Stimulated activated CD4-positive, alpha-beta T cell treated with anti-CD3 and anti-CD28 coated beads, Interleukin-15, amount 100 ng/mL, for 1 hour (primary cell): ENCODE measurements around the gene ICA1.

Experiments
- DNase-seq, 2 donors: peaks; one replicate each; pipeline ENCODE4 v3.0.0-alpha.2; 2020; ENCODE audit warnings: low read depth in 1 of 2, low spot score in 1 of 2

Gene ICA1

DNA sequence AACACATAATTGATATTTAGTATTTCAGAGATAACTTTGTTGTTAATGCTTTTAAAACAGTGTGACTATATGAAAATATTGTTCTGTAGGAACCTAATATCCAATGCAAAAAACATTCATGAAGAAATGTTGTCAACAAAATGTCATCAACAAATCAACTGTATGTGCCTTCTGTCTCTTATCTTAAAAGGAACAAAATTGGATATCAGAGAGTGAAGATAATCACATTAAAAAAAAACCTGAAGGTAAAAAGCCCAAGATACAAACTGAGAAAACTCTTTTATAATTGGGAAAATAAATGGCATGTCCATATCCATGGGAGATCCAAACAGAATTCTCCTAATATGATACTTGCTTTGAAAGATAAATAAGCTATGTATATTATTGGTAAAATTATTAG, 33.9 kb downstream of the ICA1 start:
- DNase-seq, result no peak

DNA sequence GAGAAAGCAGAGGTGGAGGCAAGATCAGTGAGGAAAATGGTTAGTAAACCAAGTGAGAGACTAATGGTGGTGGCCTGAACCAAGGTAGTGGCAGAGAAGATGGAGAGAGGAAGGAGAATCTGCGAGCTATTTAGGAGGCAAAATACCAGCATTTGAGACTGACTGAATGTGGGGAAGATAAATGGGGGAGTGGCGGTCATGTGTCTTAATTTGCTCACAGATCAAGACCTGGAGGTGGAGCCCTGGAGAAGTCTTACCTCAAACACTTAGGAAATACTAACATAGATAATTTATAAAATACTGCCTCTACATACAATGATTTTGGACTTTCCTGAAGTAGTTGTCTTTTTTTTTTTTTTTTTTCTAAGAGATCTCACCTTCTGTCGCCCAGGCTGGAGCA, 34.7 kb downstream of the ICA1 start:
- no peak for DNase-seq

DNA sequence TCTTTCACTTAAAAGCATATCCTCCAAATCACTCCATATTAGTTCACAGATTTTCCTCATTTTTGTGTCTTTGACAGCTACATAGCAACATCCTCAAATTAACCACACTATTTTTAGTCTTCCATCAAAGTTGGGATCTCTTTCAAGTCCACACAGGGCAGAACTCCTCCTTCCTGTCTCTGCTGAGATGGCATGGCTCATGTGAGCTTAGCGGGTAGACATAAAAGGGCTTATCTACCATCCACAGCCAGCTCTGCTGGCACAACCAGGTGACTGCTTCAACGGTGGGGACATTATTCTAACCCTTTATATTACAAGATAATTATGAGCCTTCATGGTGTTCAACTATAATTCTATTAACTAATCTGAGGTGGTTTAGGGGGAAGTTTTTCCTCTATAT, 35.5 kb downstream of the ICA1 start:
- no peak for DNase-seq

DNA sequence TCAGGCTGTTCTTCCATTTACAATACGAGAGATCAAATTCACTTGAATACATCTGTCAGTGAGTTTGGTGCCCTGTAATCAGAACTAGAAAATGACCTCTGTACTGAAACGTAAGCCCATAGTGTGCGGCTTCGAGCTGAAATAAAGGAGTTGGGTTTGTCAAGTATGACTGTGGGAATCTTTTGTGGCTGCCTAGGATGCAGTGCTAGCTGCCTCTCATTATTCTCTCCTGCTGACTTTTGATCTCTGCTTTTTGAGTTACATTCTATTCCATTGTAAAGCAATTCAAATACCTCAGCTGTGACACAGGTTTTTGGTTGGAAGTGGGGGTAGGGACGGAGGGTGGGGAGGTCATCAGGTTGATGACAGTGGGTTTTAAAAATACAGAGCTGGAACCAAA, 40.4 kb downstream of the ICA1 start:
- DNase-seq, result no peak

DNA sequence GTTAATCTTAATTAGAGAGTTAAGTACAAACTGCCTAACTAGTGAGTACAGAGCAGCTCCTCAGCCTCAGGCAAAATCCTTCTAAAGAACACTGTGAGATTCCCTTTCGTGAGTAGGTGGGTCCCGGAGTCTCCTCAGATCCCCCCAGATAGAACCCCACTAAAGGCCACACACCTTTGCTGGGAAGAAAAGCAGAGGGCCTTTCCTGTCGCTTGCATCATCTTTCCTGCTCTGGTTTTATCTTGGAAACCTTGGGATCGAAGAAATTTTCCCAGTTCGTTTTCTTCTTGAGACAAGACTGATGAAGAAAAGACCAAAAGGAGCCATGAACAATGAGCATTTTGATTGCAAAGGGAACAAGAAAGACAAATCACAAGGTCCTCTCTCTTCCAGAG, 40.9 kb downstream of the ICA1 start:
- no peak for DNase-seq

DNA sequence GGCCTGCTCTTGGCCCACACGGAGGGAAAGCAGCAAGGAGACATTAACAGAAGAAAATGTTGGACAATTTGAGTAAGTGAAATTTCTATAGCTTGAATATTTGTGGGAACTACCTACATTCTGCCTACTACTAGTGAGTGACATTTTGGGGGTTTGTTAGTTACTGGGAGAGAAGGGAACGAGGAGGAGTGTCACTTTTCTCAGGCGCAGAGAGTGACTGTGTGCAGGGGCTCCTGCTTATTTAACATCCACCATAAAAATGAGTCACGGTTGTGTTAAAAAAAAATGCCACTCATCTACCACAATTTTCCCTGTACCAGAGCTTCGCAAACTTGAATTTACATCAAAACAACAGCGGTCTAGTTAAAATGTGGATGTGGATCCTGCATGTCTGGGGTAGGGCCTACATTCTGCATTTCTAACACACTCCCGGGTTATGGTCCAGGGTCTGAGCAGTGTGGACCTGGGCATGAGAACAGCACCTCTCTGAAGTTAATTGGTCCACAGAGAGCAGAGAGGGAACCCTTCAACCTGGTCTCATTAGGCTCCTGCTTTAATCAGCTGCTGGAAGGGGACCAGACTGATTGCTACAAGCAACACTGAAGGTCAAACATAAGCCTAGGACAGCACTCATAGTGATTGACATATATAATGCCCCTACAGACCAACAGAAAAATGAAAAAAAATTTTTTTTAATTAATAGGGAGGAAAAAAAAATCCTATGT, 41.4 kb downstream of the ICA1 start:
- DNase-seq, result no peak

DNA sequence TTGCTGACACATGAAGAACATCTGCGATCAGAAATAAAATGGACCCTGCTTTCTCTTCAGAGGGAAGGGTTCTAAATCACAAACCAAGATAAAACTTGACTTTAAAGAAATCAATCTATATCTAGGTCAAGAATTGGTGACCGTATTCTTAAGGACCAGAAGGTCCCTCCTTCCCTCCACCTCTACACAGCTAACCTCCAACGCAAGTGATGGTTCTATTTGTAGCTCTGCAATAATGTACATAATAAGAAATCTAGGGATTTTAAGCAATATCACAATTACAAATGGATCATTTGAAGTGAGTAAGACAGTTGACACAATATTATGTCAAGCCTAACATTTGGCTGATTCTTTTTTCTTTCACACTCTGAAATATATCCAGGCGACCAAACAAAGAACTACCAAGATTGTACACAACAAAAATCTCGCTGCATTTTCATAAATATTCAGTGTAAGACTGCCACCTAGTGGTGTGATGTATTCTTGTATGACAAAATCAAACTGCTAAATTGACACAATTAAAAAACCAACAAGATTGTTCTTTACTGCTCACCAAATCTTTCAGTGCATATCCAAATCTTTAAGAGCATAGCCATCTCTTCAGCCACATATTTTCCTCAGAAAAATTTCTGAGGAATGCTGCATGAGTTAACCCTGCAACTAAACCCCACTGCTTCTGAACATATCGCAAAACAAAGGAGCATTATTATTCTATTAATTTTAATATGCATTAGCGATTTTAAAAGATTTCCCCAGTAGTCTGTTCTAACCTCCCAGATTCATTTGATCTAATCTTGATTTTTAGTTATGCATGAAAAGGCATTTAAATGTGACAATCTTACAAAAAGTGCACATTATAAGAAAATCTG, 44.5 kb downstream of the ICA1 start:
- no peak for DNase-seq

DNA sequence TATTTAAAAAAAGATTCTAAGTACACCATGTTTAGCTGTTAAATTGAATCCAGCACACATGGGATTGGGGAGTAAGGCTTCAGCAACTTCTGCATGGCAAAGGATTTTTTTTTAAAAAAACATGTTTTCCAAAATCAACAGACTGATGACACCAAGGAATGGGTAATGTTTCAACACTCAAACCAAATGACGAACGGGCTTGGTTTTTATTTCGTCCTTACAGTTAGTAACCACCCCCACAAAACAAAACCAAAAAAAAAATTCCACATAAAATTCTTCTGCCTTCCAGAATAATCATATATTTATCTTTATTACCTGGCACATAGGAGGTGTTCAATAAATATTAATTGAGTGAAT, 45.7 kb downstream of the ICA1 start:
- no peak for DNase-seq

DNA sequence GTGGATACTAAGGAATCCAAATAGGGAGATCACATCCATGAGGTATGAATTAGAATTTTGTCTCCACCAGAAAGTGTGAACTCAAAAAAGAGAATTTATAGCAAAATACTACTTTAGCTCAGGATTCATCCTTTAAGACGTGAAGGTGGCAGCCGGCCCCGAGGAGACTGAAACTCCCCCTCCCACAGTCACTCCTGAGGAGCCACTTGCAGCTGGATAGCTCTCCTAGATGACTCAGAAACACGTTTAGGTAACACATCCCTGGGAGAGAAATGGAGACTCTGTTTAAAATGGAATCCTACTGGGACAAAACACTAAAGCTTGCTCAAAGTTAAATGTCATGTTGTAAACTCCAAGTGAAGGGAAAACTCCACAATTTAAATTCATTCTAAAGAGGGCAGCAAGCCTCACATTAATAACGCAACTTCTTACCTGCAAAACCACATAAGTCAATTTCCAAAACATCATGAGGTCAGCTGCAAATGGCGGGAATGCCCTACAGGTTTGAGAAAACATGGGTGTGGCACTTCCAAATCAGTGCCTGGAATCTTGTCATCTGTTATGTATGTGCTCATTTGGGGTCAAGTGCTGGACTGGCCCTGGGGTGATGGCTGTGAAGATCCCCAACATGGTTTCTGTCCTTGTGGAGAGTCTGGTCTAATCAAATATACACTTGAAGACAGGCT, 46.2 kb downstream of the ICA1 start:
- DNase-seq, result no peak

DNA sequence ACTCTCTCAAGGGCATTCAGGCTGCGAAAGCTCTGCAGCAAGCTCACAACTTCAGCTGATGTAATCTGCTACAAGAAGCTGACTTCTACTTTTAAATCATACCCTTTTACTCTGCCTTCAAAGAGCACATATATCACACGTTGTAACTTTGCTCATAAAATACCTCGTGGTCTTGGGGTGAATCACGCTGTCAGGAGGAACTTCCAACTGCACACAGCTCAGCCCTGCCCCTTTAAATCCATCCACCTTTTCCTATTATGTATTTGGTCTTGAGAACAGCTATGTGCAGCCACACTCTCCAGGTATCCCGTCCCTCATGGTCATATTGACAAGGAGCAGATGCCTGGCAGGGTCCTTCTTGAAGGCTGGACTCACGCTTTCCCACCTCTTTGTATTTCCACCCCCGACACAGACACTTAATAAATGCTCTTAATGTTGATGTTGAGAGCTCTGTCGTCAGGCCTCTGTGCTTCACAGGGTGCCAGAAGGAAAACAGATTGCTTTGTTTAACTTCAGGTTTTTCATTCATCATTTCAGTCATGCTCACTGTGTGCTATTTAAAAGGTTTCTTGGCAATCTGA, 47.6 kb downstream of the ICA1 start:
- DNase-seq, result no peak

DNA sequence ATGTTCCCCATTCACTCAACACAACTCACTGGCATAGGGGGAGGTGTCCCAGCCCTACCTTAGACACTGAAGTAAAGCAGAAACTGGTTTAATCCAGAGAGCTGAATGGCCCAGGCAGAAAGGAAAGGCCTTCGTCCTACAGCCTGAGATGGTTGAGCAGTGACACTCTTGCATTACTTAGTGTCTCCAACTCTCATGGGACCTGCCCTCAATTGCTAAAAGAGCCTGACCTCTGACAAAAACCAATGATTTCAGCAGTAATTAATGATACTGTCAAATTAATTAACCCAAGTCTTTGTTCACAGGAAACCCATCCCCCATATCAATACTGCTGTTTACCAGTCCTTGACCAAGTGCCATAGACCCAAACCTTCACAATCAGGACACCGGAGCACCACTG, 48.6 kb downstream of the ICA1 start:
- DNase-seq, result no peak

DNA sequence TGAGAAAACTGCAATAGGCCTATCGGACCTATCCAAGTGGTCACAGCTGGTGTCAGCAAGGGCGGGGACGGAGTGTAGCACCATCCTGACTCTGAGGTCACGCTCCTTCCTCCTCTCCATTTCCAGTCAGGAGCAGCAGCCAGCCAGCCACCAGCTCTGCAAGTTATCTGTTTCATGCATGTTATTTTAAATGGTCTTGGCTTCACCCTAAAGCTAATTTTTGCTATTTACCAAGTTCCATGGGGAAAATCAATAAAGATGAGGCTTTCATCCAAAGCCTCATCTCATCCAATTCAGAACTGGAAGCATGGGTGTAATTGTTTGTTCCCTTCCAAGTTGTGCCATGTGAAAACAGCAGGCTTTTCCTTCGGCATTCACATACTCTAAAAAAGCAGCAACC, 49.3 kb downstream of the ICA1 start:
- DNase-seq, result no peak

DNA sequence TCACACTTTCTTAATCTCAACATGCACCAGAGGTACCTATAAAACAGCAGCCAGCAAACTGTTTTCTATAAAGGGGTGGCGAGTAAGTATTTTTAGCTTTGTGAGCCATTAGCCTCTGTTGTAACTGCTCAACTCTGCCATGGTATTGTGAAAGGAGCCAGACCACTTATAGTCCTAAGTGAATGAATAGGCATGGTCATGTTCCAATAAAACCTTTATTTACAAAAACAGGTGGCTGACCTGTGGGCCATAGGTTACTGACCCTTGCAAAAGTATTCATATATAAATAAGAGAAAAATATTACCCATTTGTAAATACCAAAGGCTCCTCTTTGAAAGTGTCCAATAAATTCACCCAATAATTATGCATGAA, 50.3 kb downstream of the ICA1 start:
- no peak for DNase-seq

DNA sequence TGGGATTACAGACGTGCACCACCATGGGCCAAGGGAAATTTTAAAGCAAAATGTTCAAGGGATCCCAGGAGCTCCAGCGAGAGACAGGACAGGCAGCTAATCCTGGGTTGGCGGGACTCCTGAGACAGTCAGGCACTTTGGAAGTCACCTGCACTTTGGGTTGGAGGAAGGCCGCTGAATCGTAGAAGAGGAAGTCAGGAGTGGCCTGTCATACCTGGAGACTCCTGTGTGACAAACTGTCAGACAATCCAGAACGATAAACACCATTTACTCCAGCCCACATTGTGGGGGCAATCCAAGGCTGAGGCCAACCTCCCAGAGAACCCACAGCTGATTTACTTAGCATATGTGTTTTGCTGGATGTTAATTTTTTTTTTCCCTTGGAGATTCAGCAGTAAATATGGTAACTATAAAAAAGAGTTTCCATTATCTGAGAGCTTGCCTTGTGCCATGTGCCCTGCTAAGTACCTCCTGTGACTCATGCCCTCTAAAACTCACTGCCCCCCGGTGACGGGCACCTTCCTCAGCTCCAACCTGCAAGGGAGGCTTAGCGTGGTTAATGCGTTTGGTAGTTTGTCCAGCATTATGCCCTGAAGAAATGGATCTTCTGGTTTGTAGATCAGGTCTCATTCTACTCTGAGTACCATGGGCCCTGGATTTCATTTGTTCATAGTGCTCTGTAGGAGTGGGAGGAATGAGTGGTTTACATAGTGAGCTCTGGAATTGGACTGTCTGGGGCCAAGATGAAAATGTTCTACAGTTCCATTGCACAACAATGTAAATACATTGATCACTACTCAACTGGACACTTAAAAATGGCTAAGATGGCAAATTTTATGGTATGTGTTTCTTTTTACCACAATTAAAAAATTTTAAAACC, 50.9 kb downstream of the ICA1 start:
- DNase-seq, result no peak

DNA sequence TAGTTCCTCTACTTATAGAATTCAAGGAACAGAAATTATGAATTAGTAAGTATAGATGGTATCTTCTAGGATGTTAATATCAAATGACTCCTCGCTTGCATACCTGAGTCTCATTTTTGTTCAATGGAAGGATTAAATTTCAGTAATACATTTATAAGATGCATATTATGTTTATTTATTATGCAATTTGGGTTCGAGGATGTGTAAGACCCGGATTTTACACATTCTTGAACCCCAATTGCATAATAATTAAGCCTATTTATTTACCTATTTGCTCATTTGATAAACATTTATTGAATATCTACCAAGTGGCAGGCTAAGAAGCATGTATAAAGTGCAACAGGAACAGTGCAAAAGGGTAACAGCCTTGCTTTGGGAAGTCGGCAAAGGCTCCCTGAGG, 52.6 kb downstream of the ICA1 start:
- no peak for DNase-seq

DNA sequence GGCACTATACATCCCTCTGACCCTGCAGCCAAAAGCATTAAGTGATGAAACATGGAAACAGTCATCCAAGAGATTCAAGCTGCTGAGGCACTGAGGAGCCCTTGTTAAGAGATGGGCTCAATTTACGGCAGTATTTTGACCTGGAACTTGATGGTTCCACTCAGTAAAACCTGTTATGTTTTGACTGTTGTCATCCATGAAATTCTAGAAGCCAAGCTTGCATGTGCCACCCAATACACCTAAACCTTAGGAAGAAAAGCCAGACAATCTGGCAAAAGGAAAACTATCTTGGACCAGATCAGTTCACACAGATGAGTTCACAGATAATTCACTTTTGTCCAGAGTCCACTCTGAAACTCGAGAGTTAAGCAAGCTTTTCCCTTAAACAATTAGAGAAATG, 53.2 kb downstream of the ICA1 start:
- no peak for DNase-seq

DNA sequence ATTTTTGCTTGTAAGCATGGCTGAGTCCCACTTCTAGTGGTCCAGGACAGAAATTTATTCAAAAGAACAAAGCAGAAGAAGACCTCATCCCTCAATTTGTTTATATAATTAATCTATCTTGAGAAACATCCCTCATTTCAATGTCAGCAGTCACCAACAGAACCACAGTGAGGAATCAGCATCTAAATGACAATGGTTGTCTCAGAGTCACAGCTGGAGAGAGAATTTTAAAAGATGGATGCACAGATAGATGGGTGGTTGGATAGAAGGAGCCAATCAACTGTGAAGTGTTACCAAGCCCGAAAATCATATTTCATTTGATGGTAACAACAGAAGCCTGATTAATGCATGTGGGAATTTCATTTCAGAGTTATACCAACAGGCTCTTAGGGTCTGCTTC, 55.0 kb downstream of the ICA1 start:
- DNase-seq, result no peak

DNA sequence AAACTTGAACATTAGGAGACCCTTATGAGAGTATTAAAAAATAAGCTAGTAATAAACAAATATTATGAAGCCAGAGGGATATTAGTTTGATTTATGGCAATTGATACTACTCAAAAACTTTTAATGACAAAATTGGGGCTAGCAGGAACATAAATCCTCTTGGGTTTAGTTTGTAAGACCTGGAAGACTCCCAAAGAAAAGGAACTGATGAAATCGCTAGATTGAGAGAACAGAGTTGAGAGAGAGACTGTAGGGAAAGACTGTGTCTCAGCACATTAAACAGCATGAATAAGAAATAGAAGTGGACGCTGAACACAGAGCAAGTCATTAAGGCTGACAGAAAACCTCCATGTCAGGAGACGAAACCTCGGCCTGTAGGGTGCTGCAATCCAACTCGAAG, 56.4 kb downstream of the ICA1 start:
- no peak for DNase-seq

DNA sequence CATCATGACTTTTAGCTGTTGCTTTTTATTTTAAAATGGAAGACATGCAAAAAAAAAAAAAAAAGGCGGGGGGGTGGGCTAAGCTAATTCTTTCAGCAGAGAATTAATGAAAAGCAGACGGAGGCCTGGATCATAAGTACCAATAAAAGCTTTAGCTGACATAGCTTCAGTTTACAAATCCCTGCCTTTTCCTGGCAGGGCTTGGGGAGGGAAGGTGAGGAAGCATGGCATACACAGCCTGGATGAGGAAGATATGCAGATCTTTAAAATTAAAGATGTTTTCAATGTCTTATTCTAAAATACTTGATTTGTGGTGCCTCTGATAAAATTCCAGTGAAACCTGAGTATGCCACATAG, 57.0 kb downstream of the ICA1 start:
- DNase-seq, result no peak

DNA sequence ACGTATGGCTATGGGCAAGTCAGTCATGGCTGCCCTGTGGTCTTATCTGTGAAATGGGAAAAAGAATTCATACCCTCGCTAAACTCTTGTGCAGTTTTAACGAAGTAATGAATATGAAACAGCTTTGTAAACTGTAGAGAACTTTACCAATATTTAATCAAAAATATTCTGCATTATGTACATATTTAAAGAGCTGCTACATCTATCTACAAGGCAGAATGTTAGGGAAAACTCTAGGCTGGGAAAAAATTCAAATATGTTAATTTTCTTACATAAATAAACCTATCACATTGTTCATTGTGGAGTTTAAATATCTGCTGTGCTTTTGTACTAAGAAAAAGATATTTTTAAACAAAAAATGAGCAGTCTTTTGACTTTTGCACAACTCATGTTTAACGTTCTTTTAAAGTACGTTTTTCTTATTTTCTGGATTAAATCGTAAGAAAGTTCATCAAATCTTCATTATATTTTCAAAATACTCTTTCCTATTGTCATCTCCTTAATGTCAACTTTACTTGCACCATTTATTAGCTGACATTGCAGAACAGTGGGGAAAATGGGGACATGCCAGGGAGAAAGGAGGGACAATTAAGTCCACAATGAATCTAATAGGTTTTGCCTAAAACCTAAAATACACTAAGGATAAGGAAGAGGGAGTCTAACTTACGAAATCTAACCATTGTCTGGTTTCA, 57.5 kb downstream of the ICA1 start:
- DNase-seq, result no peak
